Endometrium (tissue), 2 donors: ENCODE results near the gene BCR.

Experiments used
- FAIRE-seq: peaks from 2 replicates; lab custom pipeline; 2012; peaks lifted over from hg19 to GRCh38; lab: Jason Lieb, UNC
- donor health status: control.
- donor health status: control.

The BCR gene

DNA sequence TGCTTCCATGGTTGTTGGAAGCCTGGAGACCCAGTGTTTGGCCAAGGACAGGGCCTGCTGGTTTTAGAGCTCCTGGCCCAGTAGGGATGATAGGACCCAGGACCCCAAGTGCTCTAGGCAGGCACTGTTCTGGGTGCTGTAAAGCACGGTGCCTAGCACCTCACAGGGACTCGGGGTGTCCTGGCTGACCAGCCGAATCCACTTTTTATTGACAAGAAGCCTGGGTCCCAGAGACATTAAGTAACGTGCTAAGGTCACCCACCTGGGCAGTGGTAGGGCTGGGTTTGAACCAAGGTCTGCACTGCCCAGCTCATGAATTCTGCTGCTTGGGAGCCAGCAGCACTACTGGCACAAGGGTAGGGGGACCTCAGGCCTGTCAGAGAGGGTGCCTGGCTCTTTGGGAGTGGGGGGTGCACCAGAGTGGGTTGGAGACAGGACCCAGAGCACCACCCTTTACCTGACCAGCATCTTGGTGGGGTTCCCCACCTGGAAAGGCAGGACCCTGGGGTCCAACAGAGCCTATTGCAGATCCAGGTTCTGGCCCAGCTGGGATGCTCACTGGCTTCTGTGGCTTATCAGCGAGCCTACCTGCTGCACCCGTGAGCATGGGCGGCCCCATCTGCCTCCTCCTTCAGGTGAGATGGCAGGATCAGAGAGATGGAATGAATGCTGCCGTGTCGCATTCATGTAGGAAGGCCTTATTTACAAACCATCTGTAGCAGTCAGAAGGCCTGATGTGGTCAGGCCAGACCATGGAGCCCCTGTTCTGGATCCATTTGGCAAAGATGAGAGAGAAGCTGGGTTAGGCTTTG is 52.0 kb downstream of the BCR start:
- no peak for FAIRE-seq

DNA sequence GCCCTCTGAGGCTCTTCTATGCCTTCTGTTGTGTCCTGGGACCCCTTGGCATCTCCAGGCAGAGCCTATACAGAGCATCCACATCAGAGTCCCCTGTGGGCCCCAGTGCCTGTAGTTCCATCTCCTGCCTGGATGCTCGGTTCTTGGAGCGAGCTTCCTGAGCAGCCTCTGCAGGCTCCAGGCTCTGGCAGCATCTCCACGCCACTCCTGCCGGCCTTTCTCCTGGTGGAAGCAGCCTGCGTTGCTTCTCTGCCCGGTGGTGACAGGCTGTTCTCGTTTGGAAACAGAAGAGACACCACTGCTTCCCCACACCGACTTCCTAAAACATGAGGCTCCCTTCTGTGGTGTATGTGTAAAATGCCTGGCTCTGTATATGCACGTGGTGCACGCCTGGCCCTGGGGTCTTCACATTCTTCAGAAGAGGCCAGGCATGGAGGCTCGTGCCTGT is 52.8 kb downstream of the BCR start:
- no peak for FAIRE-seq

DNA sequence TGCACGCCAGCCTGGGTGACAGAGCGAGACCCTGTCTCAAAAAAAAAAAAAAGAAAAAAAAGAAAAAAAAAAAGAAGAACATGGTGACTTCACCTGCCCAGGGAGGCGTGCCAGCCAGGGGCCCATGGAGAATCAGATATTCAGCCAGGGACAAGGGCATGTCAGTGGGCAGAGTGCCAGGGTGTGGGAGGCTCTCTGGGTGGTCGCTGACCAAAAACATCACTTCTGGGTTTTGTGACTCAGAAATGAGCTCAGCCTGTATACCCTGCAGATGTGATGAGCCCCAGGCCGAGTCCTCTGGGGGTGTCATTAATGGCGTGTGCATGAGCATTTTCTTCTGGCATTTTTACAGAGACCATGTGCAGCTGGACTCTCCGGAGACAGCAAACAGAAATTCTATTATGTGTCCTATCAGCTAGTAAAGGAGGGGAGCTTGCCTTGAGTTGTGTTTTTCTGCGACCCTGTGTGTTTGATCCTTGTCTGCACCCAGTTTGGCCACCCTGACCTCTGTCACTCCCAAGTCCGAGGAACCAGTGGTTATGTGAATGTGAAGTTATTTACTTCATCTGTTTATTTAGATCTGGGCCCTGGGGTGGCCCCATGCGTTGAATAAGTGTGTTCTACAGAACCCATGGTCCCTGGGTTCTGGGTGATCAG is 53.6 kb downstream of the BCR start:
- no peak for FAIRE-seq

DNA sequence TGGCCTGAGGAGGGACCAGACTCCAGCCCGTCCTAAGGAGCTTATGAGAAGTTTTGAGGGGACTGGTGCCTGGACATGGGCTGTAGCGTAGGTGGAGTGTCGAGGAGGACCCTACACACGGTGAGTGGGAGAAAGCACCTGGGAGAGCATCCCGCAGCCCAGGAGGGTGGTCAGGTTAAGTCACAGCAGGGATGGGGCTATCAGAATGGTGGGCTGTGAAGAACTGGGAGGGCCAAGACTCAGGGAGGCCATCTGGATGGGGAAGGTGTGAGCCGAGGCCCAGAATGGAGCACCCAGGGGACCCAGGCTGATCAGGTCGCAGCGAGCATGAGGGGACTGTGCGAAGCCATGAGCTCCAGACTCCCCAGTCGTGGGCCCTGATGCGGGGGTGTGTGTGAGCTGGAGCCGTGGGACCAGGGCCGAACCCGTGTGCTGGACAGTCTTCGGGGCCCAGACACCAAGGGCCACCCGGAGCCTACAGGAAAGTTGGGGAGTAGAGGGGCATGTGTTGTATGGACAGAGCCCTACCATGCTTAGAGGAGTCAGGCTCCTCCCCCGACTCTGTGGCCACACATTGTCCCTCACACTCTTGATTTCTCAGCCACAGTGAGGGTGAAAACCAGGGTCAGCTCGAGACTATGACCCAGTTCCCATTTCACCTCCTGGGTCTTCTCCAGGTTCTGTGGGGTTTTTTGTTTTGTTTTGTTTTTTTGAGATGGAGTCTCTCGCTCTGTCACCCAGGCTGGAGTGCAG is 54.3 kb downstream of the BCR start:
- FAIRE-seq: no peak

DNA sequence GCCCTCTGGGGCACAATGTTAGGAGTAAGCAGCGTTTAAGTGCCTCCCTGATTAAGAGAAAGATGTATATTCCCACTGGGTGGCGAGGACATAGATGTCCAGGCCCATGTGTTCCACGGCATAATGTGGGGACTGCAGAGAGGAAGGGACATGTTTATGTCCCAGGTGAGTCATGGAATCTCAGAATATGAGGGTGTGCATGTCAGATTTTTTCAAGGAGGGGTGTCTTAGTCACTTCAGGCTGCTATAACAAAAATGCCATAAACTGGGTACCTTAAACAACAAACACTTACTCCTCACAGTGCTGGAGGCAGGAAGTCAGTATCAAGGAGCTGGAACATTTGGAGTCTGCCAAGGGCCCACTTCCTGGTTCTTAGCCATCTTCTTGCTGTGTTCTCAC is 55.1 kb downstream of the BCR start:
- FAIRE-seq: no peak

DNA sequence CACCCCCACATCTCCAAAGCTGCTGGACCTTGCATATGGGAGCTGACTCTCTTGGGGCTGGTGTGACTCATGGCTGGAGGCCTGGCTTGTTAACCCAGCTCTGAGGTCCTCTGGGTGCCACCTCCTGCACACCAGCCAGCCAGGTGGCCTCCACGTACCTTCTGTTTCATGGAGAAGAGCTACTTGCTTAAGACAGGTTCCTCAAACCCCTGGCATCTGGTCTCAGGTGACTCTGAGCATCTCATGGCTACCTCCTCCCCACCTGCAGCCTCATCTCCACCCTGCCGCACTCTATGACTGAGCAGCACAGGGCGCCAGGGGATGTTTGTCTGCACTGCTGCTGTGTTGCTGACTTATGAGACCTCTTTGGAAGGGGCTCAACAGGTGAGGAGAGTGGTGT is 55.7 kb downstream of the BCR start:
- no peak for FAIRE-seq

DNA sequence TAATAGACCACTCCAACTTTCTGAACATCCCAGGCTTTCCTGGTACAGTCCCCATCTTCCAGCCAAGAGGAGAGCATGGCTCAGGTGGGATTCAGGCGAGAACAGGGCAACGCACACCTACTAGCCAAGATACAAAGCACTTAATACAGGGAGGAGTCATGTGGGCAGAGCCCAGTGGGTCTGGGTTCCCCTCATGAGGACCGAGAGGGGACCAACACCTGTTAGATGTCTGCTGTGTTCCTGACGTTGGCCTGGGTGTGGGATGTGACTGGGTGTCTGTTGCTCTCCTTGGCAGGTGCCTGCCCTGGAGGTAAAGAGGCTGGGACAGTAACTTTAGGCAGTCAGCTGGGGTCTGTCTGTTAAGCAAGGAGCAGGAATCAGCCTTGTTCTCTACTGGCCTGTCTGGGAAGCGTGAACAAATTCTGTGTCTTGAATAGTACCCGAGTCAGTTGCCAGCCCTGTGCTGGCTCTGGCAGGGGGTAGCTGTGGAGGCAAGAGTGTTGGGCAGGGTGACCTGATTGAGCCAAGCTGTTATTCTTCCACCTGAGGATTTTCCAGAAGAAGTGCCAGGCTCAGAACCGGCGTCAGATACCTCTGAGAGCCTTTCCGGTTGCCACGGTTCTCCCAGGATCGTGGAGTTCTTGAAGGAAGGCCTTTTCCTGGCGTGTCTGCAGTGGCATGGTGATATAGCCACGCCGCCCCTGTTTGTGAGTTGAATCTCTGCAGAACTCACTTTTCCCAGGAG is 56.3 kb downstream of the BCR start:
- no peak for FAIRE-seq

DNA sequence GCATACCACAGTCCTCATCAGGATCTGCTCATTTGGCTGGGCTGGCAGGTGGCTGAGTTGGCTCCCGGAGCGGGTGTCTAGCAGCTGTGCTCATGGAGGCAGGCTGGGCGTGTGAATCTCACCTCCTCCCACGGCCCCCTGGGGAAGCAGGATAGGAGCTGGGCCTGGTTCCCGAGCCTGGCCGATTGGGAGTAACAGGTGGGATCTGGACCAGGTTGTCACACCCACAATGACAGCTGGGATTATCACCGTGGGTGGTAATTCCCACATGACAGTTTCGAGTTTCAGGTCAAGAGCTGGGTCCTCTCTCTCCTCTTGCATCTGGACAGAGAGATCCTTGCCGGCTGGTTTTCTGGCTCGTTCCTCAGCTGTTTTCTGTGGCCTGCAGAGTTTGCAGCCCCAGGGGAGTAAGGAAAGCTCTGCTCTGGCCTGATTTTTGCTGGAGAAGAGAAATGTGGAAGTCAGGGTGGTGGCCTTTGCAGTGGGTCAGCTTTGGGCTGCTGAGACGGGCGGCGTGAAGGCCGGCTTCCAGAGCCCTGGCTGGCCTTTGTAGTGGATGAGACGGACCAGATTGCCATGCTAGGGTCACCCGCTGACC is 57.0 kb downstream of the BCR start:
- FAIRE-seq: no peak

DNA sequence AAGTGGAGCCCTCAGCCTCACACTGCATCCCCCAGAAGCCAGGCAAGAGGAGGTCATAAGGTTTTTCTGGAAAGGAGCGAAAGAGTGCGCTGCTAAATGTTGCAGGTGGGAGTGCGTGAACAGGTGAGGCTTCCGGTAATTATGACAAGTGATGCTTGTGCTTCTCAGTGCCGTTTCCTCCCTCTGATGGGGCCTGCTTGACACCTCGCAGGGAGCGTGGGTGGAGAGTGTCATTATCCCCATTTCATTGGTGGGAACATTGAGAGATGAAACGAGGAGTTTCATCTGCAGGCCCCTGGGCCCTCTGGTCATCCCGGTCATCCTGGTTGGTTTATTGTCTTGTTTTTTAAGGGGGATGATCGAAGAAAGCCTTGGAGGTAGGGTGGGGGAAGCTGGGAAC is 57.5 kb downstream of the BCR start:
- no peak for FAIRE-seq

DNA sequence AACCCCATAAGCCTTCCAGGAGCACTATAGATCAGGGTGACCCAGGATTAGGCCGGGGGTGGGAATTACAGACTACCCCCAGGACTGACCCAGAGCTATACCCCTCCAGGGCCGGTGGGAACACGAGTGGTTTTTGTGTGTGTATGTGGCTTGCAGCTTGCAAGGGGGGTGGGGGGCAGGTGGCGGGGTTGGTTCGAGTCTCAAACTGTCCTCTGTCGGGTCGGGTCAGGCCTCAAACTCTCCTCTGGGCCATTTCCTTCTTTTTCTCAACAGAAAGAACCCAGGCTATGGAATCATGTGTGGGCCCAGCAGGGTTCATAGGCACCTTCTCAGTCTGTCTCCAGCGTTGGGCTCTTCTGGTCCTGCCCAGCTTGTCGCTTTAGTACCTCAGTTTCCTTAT is 58.4 kb downstream of the BCR start:
- no peak for FAIRE-seq

DNA sequence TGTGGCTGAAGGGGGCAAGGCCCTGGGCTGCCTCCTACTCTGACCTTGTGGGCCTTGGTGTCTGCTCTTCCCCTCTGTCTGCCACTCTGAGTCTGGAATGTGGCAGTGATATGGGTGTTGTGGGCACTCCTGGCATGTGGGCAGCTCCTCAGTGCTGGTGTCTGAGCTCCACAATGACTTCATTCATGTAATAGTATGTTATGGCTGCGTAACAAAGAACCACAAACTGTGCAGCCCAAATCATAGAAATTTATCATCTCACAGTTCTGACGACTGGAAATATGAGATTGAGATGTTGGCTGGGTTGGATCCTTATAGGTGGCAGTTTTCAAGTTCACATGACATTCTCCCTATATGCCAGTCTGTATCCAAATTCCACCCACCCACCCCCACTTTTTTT is 59.1 kb downstream of the BCR start:
- FAIRE-seq: no peak

DNA sequence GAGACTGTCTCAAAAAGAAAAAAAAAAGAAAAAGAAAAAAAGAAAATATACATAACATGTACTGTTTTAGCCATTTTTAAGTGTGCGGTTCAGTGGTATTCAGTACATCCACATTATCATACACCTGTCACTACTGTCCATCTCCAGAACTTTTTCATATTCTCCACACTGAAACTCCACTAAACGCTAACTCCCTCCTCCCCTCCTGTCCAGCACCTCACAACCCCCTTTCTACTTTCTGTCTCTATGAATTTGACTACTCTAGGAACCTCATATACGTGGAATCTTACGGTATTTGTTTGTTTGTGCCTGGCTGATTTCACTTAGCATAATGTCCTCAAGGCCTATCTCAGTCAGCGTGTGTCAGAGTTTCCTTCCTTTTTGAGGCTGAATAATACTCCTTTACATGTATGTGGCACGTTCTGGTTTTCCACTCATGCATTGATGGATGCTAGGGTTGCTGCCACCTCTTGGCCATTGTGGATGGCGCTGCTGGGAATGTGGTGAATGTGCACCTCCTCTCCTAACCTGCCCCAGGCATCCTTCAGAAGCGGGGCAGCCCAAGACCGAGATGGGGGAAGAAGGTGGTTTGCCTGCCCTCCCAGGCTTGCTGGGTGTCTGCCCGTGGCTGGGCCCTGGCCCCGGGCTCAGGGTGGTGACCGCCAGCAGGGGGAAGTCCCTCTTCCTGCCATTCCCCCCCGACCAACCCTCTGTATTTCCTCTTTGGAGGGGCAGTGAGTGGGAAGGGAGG is 60.5 kb downstream of the BCR start:
- no peak for FAIRE-seq

DNA sequence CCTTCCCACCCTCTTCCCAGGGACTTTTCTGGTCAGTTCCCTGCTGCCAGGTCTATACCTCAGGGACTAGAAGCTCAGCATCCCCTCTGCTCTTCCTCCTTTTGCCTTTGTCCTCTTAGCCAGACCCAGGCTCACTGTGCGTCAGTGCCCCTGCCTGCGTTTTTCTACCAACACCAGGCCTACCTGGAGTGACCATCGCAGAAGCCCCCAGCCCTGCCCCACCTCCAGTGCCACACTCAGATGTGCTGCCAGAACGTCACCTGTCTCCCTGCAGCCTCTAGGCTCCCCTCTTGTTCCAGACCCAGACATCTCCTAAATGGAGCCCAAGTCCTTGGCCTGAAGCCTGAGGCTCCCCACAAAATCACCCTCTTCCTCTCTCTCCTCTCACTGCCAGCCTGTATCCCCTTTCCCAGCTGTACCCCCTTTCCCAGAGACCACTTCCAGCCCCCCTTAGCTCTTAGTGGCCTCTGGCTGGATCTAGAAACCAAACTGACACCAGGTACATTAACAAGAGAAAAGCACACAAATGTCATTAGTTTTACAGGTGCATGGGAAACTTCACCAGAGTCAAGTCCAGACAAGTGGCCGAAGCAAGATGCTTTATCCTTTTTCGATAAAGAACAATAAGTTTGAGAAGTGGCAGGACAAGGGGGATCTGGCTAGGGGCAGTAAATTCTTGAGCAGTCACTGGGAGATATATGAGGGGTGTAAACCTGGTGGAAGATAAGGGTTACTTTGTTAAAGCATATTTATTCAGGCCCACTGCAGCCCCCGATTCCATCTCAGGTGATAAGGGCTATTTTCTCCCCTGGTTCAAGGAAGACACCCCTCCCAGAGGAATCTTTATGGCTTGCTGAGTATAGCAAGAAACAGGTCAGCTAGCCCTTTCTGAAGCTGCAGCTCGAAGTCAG is 61.5 kb downstream of the BCR start:
- FAIRE-seq: no peak

DNA sequence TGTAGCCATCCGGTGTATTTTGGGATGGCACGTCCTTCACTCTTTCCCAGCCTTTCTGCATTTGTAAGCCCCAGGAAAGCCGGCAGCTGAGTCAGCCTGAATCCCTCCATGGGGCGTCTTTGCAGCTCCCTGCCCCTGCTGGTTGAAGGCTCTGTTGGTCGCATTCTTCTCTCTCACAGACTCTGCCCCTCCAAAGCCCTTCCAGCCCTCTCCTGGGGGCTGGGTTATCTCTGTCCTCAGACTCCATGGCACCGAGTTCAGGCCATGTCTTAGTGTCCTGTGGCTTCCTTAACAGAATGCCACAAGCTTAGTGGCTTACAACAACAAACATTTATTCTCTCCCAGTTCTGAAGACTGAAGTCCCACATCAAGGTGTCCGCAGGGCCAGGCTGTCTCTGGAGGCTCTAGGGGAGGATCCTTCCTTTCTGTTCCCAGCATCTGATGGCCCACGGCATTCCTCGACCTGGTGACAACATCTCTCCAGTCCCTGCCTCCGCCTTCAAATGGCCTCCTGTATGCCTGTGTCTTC is 62.2 kb downstream of the BCR start:
- no peak for FAIRE-seq

DNA sequence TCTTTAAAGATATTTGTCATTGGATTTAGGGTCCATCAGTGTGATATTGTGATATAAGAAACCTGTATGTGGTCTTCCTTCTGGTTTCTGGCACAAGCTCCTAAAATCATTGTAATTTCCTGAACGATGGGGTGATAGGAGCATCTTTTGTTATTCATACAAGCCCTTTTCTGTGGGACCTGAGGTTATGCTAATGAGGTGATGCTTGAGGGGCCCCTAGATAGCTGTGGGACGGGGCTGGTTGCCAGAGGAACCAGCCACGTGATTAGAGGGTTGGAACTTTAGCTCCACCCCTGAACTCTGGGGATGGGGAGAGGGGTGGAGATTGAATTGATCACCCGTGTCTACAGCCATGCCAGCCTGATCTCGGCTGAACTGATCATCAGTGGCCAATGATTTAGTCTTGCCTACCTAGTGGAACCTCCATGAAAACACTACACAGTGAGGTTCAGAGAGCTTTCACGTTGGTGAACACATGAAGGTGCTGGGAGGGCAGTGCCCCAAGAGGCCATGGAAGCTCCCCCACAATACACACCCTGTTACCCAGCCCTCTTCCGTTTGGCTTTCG is 62.8 kb downstream of the BCR start:
- FAIRE-seq: no peak

DNA sequence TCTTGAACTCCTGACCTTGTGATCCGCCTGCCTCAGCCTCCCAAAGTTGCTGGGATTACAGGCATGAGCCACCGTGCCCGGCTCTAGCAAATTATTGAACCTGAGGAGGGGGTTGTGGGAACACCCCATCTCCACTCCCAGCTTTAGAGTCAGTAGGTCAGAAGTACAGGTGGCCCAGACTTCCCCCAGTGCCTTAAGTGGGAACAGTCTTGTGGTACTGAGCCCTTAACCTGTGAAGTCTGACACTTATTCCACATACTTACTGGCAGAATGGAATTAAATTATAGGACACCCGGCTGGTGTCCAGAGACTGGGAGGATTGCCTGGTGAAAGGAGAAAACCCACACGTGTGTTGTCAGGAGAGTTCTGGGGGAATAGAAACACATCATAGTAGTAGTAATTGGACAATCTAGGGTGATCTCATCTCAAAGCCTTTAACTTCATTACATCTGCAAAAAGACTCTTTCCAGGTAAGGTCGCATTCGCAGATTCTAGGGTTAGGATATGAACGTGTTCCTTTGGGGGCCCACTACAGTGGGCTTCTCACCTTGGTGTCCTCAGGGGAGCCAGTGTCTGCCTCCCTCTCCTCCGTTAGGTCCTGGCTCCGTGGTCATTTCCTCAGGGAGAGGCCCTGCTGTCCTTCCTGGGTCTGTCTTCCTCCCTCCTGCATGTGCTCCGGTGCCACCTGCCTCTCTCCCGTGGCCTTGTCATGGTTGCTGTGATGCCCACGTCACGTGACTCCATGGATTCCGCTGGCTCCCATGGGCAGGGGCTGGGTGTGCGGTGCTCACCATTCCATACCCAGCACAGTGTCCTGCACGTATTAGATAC is 63.8 kb downstream of the BCR start:
- FAIRE-seq: no peak

DNA sequence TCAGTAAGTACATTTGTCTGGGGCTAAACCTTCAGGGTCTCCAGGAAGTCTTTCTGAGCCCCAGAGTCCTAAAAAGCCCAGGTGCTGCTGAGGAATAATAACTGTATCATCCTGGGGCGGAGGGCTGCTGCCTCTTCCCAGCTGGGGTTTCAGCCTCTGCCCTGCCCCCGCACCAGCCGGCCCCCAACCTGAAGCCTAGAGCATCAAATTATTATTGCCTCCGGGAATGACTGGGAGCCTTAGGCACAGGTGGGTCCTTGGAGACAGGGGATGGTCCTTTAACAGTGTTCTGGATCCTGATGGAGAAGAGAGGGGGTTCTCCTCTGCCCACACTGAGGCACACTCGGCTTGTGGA is 64.4 kb downstream of the BCR start:
- FAIRE-seq: no peak

DNA sequence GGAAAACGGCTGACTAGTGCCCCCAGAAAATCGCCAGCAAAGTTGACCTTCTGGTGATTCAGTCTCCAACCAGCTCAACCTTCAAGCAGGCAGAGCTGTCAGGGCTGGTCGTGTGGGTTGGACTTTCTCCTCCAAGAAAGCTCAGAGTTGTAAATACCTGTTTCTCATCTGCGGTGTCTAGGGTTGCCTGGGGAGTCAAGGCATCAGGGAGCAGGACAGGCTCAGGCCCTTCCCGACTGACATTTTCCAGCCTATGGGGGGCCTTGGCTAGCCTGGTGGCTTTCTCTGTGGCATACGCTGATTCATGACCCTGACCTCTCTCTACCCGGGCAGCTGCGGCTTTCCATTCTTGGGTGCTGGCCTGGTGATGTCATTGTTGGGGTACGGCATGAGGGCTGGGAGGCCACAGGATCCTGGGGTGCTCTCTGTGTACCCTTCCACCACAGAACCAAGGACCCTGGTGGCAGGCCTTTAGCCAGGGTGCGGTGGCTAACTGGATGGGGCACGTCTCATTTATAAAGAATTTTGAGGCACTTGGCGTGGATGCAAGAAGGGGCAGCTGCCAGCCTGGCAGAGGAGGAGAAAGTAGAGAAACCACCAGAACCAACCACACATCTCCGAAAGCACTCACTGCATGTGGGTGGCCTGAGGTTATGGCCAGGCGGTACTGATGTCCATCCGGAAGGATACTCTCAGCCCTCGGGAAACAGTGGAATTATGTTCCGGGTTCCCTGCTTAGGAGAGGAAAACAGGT is 64.9 kb downstream of the BCR start:
- no peak for FAIRE-seq
